GM12874 (cell line): ENCODE measurements around the gene PACRG.

ENCODE experiments used
- TF ChIP-seq, protein P1 (sequence below): IDR thresholded peaks from 2 replicates; pipeline ENCODE4 v1.5.1; 2011; ENCODE audit warnings: low read depth, mild to moderate bottlenecking, control low read depth, low read length, moderate library complexity; ENCODE audit not compliant: insufficient read depth

Gene PACRG

GRCh38 chr6:163338671-163339405, 611.1 kb downstream of the PACRG start:
- TF ChIP-seq, protein P1, sequence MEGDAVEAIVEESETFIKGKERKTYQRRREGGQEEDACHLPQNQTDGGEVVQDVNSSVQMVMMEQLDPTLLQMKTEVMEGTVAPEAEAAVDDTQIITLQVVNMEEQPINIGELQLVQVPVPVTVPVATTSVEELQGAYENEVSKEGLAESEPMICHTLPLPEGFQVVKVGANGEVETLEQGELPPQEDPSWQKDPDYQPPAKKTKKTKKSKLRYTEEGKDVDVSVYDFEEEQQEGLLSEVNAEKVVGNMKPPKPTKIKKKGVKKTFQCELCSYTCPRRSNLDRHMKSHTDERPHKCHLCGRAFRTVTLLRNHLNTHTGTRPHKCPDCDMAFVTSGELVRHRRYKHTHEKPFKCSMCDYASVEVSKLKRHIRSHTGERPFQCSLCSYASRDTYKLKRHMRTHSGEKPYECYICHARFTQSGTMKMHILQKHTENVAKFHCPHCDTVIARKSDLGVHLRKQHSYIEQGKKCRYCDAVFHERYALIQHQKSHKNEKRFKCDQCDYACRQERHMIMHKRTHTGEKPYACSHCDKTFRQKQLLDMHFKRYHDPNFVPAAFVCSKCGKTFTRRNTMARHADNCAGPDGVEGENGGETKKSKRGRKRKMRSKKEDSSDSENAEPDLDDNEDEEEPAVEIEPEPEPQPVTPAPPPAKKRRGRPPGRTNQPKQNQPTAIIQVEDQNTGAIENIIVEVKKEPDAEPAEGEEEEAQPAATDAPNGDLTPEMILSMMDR, result no peak

DNA sequence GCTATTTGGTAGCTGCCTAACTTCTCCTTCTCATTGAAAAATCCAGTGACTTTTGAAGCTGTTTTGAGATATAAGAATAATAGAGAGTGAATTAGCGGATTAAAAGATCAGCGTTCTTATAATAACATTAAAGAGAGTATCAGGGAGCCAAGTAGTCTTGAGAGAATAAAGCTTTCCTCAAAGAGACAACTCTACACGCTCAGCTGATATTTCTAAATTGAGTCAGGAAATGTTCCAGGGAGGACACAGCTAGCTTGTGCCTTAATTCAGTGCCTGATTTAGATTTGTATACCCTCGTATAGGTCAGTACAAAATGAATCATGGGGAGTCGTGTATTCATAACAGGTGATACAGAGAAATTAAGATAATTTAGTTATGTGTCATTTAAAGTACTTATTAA, 611.7 kb downstream of the PACRG start:
- TF ChIP-seq, protein P1, result no peak

GRCh38 chr6:163340201-163340887, 612.6 kb downstream of the PACRG start:
- TF ChIP-seq, protein P1, result no peak

DNA sequence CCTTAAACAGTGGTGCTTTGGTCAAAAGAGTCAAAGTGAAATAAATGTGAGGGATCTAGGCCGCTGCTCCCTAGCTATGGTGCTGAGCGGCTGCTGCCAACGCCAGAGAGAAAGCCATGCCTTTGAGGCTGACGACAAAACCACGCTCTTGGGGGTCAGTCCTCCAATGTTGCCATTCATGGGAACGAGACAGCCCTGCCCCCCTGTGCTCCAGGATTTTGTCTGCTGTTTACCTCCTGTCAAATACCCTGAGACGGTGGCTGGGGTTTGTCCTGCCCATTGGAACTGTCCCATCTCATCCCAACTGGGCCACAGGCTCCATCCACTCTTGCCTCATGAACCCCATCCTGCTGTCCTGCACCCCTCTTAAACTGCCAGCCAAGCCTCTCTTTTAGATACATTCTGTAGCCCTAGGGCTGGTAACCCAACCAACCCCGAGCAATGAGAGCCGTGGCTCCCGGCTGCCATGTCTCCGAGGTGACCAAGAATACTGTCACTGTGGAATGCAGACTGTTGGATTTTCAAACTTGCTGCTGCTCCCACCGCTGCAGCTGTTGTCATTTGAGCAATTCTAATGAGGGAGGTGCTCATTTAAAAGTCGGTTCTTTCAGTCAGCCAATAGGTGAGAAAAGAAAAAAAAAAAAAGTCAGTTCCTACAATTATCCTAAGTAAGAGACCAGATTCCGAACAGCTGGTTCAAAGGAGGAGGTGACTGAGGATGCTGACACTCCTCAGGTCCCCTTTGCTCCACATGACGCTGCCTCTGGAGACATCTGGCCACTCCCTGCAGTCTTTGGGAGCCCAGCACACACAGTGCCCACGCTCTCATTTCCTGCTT, 613.7 kb downstream of the PACRG start:
- TF ChIP-seq, protein P1, result no peak

GRCh38 chr6:163342571-163343539, 615.1 kb downstream of the PACRG start:
- TF ChIP-seq, protein P1, result no peak

DNA sequence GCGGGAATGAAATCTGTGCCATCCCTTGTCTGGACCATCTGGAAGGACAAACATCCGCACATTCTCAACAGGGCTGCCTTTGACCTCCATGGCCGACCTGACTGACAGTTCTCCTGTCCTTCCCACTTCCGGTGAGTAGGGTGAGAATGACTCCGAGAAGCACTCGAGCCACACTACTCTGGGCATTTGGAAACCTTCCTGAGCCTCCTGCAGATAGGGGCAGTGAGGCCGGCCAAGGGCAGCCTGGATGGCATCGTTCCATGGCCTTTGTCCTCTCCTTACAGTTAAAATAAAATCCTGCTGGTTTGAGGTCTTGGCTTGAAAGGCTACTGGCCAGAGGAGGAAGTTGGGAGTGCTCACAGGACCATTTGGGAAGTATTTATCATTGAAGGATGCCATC, 615.8 kb downstream of the PACRG start:
- TF ChIP-seq, protein P1, result no peak
